HCT116 (cell line): Measurements from ENCODE around the gene EFCAB13.

Experiments
- EZH2 ChIP-seq: fragments of 200-600 bp; sonication (generic); IDR thresholded peaks from 2 replicates; pipeline ENCODE4 v1.6.1; 2017; ENCODE audit warnings: antibody characterized with exemption, mixed run types
- EZH2phosphoT487 ChIP-seq: fragments of 200-600 bp; IDR thresholded peaks from 2 replicates; pipeline ENCODE4 v1.6.1; 2018; ENCODE audit warnings: antibody characterized with exemption, borderline replicate concordance
- POLR2A ChIP-seq: IDR thresholded peaks from 2 replicates; pipeline ENCODE4 v1.7.0; 2011; ENCODE audit warnings: borderline replicate concordance; ENCODE audit not compliant: insufficient read depth, insufficient read length; ENCODE audit errors: extremely low read depth
- SP1 ChIP-seq: IDR thresholded peaks from 2 replicates; pipeline ENCODE4 v1.6.1; 2012; ENCODE audit warnings: low read depth
- TCF7L2 ChIP-seq: IDR thresholded peaks from 2 replicates; pipeline ENCODE4 v1.7.0; 2011; ENCODE audit warnings: borderline replicate concordance, inconsistent platforms; ENCODE audit not compliant: insufficient read depth, insufficient read length; ENCODE audit errors: extremely low read depth
- TF ChIP-seq, protein P1 (sequence below), 3 experiments: fragments of 200-600 bp in 1 of 3; sonication (generic) in 1 of 3; IDR thresholded peaks in 2 of 3; conservative IDR thresholded peaks in 1 of 3; 2 replicates each; pipeline ENCODE4 v1.5.1; 2012 to 2017; ENCODE audit warnings: low read depth in 2 of 3, low read length in 2 of 3, antibody characterized with exemption in 1 of 3, borderline replicate concordance in 1 of 3, control low read depth in 1 of 3, mild to moderate bottlenecking in 1 of 3, mixed read lengths in 1 of 3, mixed run types in 1 of 3, moderate library complexity in 1 of 3; ENCODE audit not compliant: insufficient read depth in 1 of 3

GRCh38 chr17:47290870-47291241 is 32.9 kb upstream of the EFCAB13 start:
- TF ChIP-seq POLR2A (no peak), EZH2phosphoT487 (no peak), TCF7L2 (no peak), SP1 (no peak), EZH2 (no peak)
- TF ChIP-seq, protein P1, sequence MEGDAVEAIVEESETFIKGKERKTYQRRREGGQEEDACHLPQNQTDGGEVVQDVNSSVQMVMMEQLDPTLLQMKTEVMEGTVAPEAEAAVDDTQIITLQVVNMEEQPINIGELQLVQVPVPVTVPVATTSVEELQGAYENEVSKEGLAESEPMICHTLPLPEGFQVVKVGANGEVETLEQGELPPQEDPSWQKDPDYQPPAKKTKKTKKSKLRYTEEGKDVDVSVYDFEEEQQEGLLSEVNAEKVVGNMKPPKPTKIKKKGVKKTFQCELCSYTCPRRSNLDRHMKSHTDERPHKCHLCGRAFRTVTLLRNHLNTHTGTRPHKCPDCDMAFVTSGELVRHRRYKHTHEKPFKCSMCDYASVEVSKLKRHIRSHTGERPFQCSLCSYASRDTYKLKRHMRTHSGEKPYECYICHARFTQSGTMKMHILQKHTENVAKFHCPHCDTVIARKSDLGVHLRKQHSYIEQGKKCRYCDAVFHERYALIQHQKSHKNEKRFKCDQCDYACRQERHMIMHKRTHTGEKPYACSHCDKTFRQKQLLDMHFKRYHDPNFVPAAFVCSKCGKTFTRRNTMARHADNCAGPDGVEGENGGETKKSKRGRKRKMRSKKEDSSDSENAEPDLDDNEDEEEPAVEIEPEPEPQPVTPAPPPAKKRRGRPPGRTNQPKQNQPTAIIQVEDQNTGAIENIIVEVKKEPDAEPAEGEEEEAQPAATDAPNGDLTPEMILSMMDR (IDR thresholded peaks at IDR 0.05 in 2 of 3, conservative IDR thresholded peaks at IDR 0.05 in 1 of 3; ENCODE audit: borderline replicate concordance in 1 of 3, insufficient read depth in 1 of 3, low read depth in 2 of 3, low read length in 2 of 3), result no peak
